HG02852 (cell line): Measurements from ENCODE around the gene KSR2.
"Not testable (repeated sequence)": the region's sequence is repeated elsewhere in the genome, so short reads cannot be mapped to it uniquely, and the experiment has no call there.

Source experiments
- ATAC-seq: cut with Tn5 transposase; IDR thresholded peaks from one replicate; pipeline ENCODE4 v1.9.1; 2021; ENCODE audit warnings: mild to moderate bottlenecking, moderate library complexity; ENCODE audit not compliant: unreplicated experiment

The KSR2 gene

DNA sequence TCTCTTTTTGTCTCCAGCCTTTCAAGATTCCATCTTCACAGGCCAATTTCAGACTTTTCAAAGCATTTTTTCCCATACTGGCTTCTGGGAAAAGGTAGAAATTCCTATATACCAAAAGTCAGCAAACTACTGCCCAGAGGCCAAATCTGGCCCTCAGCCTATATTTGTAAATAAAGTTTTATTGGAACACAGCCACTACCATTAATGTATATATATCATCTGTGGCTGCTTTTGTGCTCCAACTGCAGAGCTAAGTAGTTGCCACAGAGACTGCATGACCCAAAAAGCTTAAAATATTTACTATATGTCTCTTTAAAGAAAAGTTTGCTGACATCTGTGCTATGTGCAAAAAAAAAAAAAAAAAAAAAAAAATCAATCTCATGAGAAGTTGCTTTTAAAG lies 76.3 kb downstream of the KSR2 start:
- no peak for ATAC-seq

- not testable (repeated sequence) for ATAC-seq
Measured at GRCh38 chr12:117891265-117891664, 77.5 kb downstream of the KSR2 start.

DNA sequence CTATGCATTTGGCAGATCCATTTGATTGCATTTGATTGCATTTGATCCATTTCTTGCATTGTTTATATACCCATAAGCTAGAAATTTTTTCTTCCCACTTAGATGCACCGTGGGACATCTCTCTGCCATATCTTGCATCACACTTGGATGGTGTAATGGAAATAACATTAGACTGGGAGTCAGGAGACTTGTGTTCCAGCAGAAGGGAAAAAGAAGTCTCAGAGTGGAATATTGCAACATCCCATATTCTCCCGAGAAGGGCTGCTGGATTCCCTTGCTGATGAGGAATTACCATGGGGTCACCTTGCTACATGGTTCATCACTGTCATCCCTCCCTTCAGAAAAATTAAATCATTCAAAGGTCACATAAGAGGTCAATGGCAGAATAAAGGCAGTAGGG lies 78.1 kb downstream of the KSR2 start:
- ATAC-seq, result no peak

DNA sequence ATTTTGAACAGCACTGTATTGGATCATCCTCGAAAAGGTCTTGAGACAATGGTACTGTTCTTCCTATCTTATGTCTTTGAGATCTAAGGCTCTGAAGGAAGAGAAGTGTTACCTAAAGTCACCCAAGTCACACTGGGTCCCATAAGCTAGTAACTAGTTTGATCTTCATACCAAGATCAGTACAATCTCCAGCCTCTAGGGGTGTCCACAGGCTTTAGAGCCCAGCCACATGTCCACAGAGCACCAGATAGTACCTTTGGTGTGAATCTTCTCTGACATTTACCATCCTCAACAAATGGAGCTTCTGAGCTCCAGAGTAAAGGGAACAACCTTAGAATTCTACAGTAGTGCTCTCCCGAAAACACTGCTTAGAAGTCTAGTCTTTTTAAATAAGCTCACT lies 78.7 kb downstream of the KSR2 start:
- ATAC-seq, result no peak

- no peak for ATAC-seq
Measured at GRCh38 chr12:117889098-117889497, 79.7 kb downstream of the KSR2 start.

- ATAC-seq, result no peak
Measured at GRCh38 chr12:117885211-117885610, 83.6 kb downstream of the KSR2 start.

GRCh38 chr12:117884161-117884560 lies 84.6 kb downstream of the KSR2 start:
- no peak for ATAC-seq

DNA sequence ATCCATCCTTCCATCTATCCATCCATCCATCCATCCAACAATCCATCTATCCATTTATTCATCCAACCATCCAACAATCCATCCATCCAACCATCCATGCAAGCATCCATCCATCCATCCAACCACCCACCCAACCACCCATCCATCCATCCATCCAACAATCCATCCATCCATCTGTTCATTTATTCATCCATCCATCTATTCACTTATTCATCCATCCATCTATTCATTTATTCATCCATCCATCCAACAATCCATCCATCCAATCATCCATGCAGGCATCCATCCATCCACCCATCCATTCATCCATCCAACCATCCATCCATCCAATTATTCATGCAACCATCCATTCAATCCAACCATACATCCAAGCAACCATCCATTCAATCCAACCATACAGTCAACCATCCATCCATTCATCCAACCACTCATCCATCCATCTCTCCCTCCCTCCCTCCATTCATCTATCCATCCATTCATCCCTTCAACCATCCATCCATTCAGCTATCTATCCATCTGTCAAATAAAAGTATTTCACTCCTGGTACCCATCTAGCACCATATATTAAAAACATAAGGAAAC lies 86.1 kb downstream of the KSR2 start:
- no peak for ATAC-seq

DNA sequence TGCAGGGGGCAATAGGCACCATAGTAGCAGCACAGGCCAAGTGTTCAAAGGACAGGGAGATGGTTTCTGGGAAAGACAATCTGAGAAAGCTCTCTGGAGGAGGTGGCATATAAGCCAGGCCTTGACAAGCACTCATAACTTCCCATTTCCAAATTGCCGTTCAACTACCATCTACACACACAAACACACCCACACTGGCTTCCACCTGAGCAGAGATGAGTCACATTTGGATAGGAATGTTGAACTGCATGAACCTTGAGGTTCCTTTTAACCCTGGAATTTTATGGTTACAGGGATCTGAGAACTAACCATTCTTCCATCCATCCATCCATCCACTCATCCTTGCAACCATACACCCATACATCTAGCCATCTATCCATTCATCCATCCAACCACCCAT lies 86.6 kb downstream of the KSR2 start:
- no peak for ATAC-seq

DNA sequence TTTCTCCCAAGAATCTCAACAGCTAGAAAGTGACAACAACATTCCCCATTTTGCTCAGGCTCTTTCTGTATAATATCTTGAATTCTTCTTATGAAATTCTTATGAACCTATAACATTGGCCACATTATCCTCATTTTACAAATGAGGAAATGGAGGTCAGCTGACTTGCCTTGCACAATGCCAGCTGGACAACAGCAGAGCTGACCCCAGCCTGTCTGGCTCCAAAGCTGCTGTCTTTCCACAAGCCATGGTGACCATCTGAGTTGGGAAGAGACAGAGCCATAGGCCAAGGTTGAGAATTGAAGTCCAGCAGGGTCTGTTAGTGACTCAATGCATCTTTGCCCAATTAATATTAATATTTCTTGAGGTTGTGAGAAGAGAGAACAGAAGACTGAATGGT lies 87.3 kb downstream of the KSR2 start:
- no peak for ATAC-seq

- ATAC-seq, result no peak
Measured at GRCh38 chr12:117878605-117879004, 90.2 kb downstream of the KSR2 start.

GRCh38 chr12:117876436-117876816 lies 92.4 kb downstream of the KSR2 start:
- ATAC-seq, result no peak

DNA sequence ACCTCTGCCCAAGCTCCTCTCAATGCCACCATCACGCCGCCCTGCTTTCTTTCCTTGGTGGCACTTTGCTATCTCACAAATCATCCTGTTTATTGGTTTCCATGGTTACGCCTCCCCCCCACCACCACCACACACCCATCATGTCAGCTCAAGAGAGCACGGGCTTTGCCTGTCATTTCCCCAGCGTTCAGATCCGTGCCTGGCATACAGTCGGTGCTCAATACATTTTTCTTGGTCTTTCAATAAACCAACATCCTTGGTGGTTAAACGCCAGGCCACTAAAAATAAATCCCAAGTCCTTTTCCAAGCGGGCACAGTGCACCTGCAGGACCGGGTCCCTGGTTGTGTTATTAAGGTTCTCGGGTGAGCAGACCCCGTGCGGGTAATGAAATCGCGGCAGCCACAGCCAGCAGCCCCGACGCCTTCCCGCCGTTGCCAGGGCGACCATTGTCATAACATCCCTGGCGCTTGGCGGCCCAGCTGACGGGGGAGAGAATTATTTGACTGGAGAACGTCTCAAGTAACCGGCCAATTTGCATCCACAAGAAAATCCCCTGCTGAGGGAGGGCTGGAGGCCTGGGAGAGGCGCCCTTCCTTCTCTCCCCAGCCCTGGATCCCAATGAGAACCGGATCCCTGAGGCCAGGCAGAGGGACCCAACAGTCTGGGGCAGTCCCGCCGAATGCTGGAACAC lies 92.9 kb downstream of the KSR2 start:
- ATAC-seq, result no peak

- no peak for ATAC-seq
Measured at GRCh38 chr12:117874842-117875434, 93.9 kb downstream of the KSR2 start.

DNA sequence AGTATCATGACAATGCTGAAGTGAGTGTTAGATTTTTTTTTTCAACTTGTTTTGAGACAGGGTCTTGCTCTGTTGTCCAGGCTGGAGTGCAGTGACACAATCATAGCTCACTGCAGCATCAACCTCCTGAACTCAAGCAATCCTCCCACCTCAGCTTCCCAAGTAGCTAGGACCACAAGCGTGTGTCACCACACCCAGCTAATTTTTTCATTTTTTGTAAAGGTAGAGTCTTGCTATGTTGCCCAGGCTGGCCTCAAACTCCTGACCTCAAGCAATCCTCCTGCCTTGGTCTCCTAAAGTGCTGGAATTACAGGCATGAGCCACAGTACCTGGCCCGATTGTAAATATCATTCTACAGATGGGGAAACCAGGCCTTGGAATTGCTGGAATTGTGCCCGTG lies 94.6 kb downstream of the KSR2 start:
- ATAC-seq, result not testable (repeated sequence)

DNA sequence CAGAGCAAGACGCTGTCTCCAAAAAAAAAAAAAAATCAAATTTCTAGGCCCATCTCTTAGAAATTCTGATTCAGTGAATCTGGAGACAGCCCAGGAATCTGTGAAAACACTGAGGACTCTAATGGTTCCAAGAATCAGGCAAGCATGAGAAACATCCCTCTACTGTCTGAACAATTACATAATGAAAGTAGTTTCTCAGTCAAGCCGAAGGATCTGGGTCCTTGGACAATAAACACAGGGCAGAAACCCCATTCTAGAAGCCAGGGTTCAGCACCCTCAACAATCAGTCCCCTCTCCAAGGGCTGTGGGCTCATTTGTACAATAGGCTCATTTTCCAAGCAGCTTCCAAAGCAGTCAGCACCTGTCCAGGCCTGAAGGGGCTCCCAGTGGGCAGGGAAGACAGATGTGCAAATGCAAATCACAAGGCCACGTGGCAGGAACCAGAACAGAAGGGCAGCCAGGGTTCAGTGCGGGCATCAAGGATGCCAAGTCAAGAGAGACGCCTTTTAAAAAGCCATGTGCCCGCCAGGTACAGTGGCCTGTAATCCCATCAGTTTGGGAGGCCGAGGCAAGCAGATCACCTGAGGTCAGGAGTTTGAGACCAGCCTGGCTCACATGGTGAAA lies 96.1 kb downstream of the KSR2 start:
- no peak for ATAC-seq

DNA sequence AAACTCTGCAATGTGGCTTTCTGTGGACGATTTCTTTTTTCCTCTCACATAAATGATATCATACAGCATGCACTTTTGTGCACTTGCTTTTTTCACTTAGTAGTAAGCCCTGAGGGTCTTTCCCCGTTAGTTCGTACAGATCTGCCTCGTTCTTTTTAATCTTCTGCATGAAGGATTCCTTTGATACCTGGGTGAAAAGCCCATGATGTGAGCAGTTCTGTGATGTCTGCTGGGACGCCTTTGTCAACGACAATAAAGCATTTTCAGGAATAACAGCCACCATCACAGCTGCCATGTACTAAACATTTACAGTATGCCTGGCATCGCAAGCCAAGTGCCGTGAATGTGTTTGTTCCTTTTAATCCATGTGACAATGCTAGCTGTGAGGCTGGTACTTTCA lies 99.2 kb downstream of the KSR2 start:
- no peak for ATAC-seq

GRCh38 chr12:117867348-117867747 lies 101.4 kb downstream of the KSR2 start:
- ATAC-seq, result no peak

DNA sequence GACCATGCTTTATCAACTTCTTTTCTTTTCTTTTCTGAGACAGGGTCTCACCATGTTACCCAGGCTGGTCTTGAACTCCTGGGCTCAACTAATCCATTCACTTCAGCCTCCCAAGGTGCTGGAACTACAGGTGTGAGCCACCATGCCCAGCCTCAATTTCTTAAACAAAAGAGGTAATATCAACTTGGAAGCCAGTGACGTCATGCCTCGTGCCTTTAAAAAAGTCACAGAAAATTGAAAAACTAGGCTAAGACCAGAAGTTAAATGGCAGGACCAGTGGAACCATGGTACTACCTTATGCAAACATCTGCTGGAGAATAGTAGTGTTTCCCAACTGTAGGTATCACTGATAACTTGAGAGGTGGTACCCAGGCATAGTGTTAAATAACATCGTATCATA lies 103.3 kb downstream of the KSR2 start:
- ATAC-seq, result no peak

DNA sequence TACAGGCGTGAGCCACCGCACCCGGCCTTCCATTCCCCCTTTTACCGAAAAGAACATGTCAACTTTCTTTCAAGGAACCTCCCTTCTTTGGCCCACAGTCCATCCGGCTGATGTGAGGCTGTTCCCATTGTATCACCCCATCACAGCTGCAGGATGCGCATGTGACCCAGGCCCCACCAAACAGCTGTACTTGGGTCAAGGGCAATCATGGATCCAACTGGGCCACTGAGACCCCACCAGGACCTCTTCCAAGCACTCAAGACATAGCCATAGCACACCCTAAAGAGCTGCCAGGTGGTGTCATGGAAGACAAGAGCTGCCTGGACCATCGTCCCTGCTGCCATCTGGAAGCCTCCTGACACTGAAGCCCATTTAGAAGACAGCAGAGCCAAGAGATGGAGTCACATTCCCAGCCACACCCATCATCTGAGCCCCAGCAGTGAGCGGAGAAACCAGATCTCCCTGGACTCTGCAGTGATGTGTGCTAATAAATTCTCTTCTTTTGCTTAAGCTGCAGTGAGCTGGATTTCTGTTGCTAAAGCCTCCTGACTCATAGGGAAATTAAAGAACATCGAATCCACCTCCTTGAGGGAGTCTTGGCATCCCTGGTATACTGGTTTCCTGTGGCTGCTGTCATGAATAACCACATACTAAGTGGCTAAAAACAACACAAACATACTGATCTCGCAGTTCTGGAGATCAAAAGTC lies 105.6 kb downstream of the KSR2 start:
- ATAC-seq, result no peak

- no peak for ATAC-seq
Measured at GRCh38 chr12:117861691-117862090, 107.1 kb downstream of the KSR2 start.
